Osteoblast (primary cell): ENCODE data around the gene BBX. TPM values are rescaled to one million over a fixed set of nuclear protein-coding genes. Genes with fewer than 3 reads are reported as not detected.

Source experiments
- DNase-seq: peaks from one replicate; pipeline ENCODE4 v3.0.0; 2011; ENCODE audit warnings: low spot score, mixed read lengths; ENCODE audit not compliant: insufficient read length; ENCODE audit errors: missing footprints
- H2AFZ ChIP-seq: 2 replicates; pipeline ENCODE4 v1.6.0; 2011; ENCODE audit warnings: mild to moderate bottlenecking, low read length
- H3K27ac ChIP-seq: 2 replicates; pipeline ENCODE4 v1.5.1; 2011; ENCODE audit warnings: mild to moderate bottlenecking, low read depth, low read length, moderate library complexity
- H3K27me3 ChIP-seq: 2 replicates; pipeline ENCODE4 v1.6.0; 2012; ENCODE audit warnings: mild to moderate bottlenecking, control low read depth, inconsistent platforms, low read length, moderate library complexity; ENCODE audit not compliant: insufficient read depth
- H3K36me3 ChIP-seq: 2 replicates; pipeline ENCODE4 v1.5.1; 2011; ENCODE audit warnings: mild to moderate bottlenecking, low read length, control low read depth, moderate library complexity; ENCODE audit not compliant: insufficient read depth
- H3K4me1 ChIP-seq: 2 replicates; pipeline ENCODE4 v1.5.1; 2011; ENCODE audit warnings: mild to moderate bottlenecking, low read length, control low read depth, moderate library complexity; ENCODE audit not compliant: insufficient read depth
- H3K4me2 ChIP-seq: 2 replicates; pipeline ENCODE4 v1.6.0; 2011; ENCODE audit warnings: mild to moderate bottlenecking, low read length; ENCODE audit not compliant: insufficient read depth
- H3K4me3 ChIP-seq: fragments of 200-600 bp; sonication (generic); 3 replicates; pipeline ENCODE4 v1.5.1; 2012; ENCODE audit warnings: mild to moderate bottlenecking, low read length, inconsistent platforms; ENCODE audit not compliant: insufficient read depth
- H3K79me2 ChIP-seq: 2 replicates; pipeline ENCODE4 v1.6.0; 2012; ENCODE audit warnings: mild to moderate bottlenecking, low read length, control low read depth, inconsistent platforms; ENCODE audit not compliant: insufficient read depth
- H3K9me3 ChIP-seq: 2 replicates; pipeline ENCODE4 v1.5.1; 2011; ENCODE audit warnings: low read depth, low read length, control low read depth
- H4K20me1 ChIP-seq: 2 replicates; pipeline ENCODE4 v1.6.0; 2012; ENCODE audit warnings: mild to moderate bottlenecking, low read length, control low read depth; ENCODE audit not compliant: insufficient read depth
- total RNA-seq: library from RNA; depleted of rRNA; stranded (reverse); fragments of >200 nt; gene quantifications from 2 replicates; pipeline ENCODE4 v1.2.3, GENCODE V29; 2012
- TF ChIP-seq, protein P1 (sequence below): IDR thresholded peaks from 2 replicates; pipeline ENCODE4 v1.5.1; 2011; ENCODE audit warnings: mild to moderate bottlenecking, low read depth, low read length, moderate library complexity; ENCODE audit errors: extremely low read depth

BBX gene
- total RNA-seq, 1 donor, result 66.6 TPM

DNA sequence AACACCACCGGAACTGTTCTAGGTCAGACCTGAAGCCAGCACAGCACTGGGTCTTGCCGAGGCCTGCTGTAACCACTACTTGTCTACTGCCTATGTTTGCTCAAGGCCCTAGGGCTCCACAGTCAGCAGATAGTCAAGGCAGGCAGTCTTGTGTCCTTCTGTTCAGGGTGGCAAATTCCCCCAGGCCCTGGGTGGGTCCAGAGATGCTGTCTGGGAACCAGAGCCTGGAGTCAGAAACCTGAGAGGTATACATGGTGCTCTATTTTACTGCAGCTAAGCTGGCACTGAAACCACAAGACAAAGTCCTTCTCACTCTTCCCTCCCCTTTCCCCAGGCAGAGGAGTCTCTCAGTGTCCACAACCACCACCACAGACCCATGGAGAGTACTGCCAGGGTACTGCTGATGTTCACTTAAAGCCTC is 89.9 kb downstream of the BBX start:
- Histone ChIP-seq H4K20me1 (peaks cover 21% of the 10 kb centered on the region), H3K4me3 (no peak overlapping the region), H3K36me3 (no peaks in the 10 kb centered on the region), H2AFZ (no peak overlapping the region), H3K27me3 (no peaks in the 10 kb centered on the region), H3K9me3 (peaks cover 3% of the 10 kb centered on the region), H3K4me1 (no peaks in the 10 kb centered on the region), H3K27ac (no peak overlapping the region), H3K4me2 (no peak overlapping the region), H3K79me2 (peaks cover 28% of the 10 kb centered on the region)
- DNase-seq, result no peak
- TF ChIP-seq, protein P1, sequence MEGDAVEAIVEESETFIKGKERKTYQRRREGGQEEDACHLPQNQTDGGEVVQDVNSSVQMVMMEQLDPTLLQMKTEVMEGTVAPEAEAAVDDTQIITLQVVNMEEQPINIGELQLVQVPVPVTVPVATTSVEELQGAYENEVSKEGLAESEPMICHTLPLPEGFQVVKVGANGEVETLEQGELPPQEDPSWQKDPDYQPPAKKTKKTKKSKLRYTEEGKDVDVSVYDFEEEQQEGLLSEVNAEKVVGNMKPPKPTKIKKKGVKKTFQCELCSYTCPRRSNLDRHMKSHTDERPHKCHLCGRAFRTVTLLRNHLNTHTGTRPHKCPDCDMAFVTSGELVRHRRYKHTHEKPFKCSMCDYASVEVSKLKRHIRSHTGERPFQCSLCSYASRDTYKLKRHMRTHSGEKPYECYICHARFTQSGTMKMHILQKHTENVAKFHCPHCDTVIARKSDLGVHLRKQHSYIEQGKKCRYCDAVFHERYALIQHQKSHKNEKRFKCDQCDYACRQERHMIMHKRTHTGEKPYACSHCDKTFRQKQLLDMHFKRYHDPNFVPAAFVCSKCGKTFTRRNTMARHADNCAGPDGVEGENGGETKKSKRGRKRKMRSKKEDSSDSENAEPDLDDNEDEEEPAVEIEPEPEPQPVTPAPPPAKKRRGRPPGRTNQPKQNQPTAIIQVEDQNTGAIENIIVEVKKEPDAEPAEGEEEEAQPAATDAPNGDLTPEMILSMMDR, result no peak

DNA sequence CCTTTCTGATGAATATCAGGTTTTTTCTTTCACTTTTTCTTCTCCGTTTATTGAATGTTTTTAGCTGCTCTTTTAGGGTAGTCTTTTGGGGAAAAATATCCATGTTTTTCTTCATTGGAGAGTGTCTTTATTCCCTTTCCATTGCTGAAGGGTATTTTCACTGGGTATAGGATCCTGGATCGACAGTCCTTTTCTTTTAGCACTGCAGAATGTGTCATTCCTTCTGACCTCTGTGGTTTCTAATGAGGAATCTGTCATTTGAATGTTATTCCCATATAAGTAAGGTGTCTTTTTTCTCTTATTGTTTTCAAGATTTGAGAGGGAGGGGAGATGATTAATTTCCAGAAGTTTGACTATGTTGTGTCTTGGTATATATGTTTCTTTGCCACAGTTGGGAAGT is 96.8 kb downstream of the BBX start:
- Histone ChIP-seq H3K4me3 (no peak overlapping the region), H3K4me1 (no peaks in the 10 kb centered on the region), H3K27ac (no peak overlapping the region), H3K79me2 (peaks cover 33% of the 10 kb centered on the region), H4K20me1 (peaks cover 21% of the 10 kb centered on the region), H2AFZ (no peak overlapping the region), H3K4me2 (no peak overlapping the region), H3K27me3 (no peaks in the 10 kb centered on the region), H3K9me3 (no peaks in the 10 kb centered on the region), H3K36me3 (no peaks in the 10 kb centered on the region)
- no peak for DNase-seq
- TF ChIP-seq, protein P1, result no peak

DNA sequence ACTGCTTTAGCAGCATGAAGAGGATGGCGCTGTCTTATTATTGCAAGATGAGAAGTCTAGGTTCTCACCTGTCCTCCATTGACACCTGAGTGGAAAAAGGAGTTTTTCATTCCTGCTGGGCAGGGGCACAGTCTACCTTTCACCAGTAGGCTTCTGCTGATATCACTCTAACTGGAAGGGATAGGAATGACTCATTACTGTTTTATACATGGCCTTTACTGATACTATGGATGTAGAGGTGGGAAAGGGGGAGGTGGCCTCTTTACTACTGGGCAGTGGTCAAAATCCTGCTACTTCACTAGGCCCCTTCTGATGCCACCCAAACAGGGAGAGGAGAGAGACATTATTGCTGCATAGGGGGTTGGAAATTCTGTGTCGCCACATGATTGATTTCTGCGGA is 97.8 kb downstream of the BBX start:
- H3K4me1 ChIP-seq, result no peaks in the 10 kb centered on the region
- H3K36me3 ChIP-seq, result no peaks in the 10 kb centered on the region
- TF ChIP-seq, protein P1, result no peak
- H2AFZ ChIP-seq, result no peak overlapping the region
- no peak overlapping the region for H3K4me2 ChIP-seq
- H3K9me3 ChIP-seq, result no peaks in the 10 kb centered on the region
- peaks cover 15% of the 10 kb centered on the region for H4K20me1 ChIP-seq
- no peak for DNase-seq
- peaks cover 31% of the 10 kb centered on the region for H3K79me2 ChIP-seq
- no peak overlapping the region for H3K4me3 ChIP-seq
- H3K27me3 ChIP-seq, result no peaks in the 10 kb centered on the region
- no peak overlapping the region for H3K27ac ChIP-seq

DNA sequence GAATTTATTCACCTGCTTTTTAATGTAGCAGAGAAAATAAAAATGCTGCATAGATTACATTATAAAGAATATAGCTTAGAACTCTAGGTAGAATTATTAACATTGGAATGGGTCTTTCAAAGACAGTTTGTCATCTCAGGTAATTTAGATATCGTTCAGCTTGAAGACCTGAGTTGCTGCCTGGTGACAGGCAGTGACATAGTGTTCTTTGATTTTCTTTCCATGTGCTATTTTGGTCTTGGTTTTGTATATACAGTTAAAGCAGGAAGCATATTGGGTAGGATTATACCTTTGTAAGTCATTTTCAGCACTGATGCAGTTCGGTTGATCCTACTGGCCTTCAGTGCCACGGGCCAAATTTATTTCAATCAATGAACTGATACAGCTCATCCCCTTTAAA is 98.7 kb downstream of the BBX start:
- Histone ChIP-seq H3K9me3 (no peaks in the 10 kb centered on the region), H2AFZ (no peak overlapping the region), H3K79me2 (peaks cover 30% of the 10 kb centered on the region), H3K27me3 (no peaks in the 10 kb centered on the region), H3K4me3 (no peak overlapping the region), H3K4me1 (no peaks in the 10 kb centered on the region), H3K36me3 (no peaks in the 10 kb centered on the region), H3K4me2 (no peak overlapping the region), H4K20me1 (peaks cover 15% of the 10 kb centered on the region), H3K27ac (no peak overlapping the region)
- DNase-seq, result no peak
- TF ChIP-seq, protein P1, result no peak
